Aorta (tissue), 5 donors: ENCODE results near the gene NCK1. TPM values are rescaled to one million over a fixed set of nuclear protein-coding genes. Genes with fewer than 3 reads are reported as not detected.

Experiments
- ATAC-seq: fragments of 200-7000 bp; cut with Tn5 transposase; one replicate; pipeline ENCODE4 v1.9.1; 2022; ENCODE audit warnings: moderate library complexity; ENCODE audit not compliant: low FRiP score
- DNase-seq, 2 donors: peaks; one replicate each; pipeline ENCODE4 v3.0.0-alpha.2; 2020
- H3K27ac ChIP-seq, 2 donors: one replicate each; pipeline ENCODE4 v1.5.1; 2013; ENCODE audit warnings: low read length in 2 of 2, mild to moderate bottlenecking in 2 of 2, moderate library complexity in 2 of 2, control low read depth in 1 of 2, inconsistent platforms in 1 of 2, low read depth in 1 of 2
- H3K27me3 ChIP-seq, 2 donors: one replicate each; pipeline ENCODE4 v1.6.1; 2013; ENCODE audit warnings: control low read depth in 1 of 2, low read length in 1 of 2, mild to moderate bottlenecking in 1 of 2, moderate library complexity in 1 of 2; ENCODE audit not compliant: insufficient read depth in 2 of 2, control insufficient read depth in 1 of 2
- H3K36me3 ChIP-seq, 2 donors: one replicate each; pipeline ENCODE4 v1.6.1; 2013; ENCODE audit warnings: control low read depth in 1 of 2, low read length in 1 of 2, mild to moderate bottlenecking in 1 of 2; ENCODE audit not compliant: insufficient read depth in 2 of 2, control insufficient read depth in 1 of 2
- H3K4me1 ChIP-seq, 2 donors: one replicate each; pipeline ENCODE4 v1.6.1; 2013; ENCODE audit warnings: low read length in 2 of 2, control low read depth in 1 of 2, mild to moderate bottlenecking in 1 of 2, moderate library complexity in 1 of 2; ENCODE audit not compliant: insufficient read depth in 2 of 2, control insufficient read depth in 1 of 2
- H3K4me3 ChIP-seq, 2 donors: one replicate each; pipeline ENCODE4 v1.5.1; 2013; ENCODE audit warnings: low read length in 2 of 2, control low read depth in 1 of 2, mild to moderate bottlenecking in 1 of 2
- H3K9me3 ChIP-seq: one replicate; pipeline ENCODE4 v1.6.1; 2013; ENCODE audit warnings: mild to moderate bottlenecking, low read length; ENCODE audit not compliant: control insufficient read depth
- WGBS, 2 donors: extraction: QIAGEN DNeasy Blood & Tissue Kit; methylation state at CpG; one replicate each; pipeline ENCODE4 v1.1.7; 2013; 5-methylcytosine and 5-hydroxymethylcytosine counted together
- intact Hi-C, 2 donors: fragments of 100-400 bp; cut with DNase I; formaldehyde crosslinking; loops; one replicate each; pipeline versions ENCODE4 v1.14.2 to v1.15.0; 2022
- polyA plus RNA-seq, 2 donors: library from polyadenylated mRNA; stranded (reverse); fragments of 200-250 nt; gene quantifications; one replicate each; pipeline ENCODE4 v1.2.3, GENCODE V29; 2013
- total RNA-seq, 2 donors: library from RNA; stranded (reverse); fragmentation: NEBNext Ultra II Directional; extraction: Animal tissue kit (Norgen Biotek cat#: 25700); gene quantifications; one replicate each; pipeline ENCODE4 v1.2.1, GENCODE V29; 2021
- donor health status: healthy with polysubstance abuse.
- donor health status: Bipolar disorder and iron deficiency.
- donor health status: DM: no; HTN: no; CAD: no.
- donor health status: DM: no; HTN: no; CAD: no.
- donor health status: DM: yes; HTN: yes; CAD: no.

The NCK1 gene
- total and polyA plus RNA-seq, 4 donors, result 21.0 to 51.9 (median 30.6) TPM

- Histone ChIP-seq H3K4me3 (no peak overlapping the region), H3K4me1 (no peaks in the 10 kb centered on the region), H3K9me3 (no peaks in the 10 kb centered on the region), H3K36me3 (peaks cover 0 to 3% of the 10 kb centered on the region in 2 donors), H3K27ac (no peak overlapping the region), H3K27me3 (no peaks in the 10 kb centered on the region)
- intact Hi-C loops, result no loop called here
- DNase-seq (no peak), ATAC-seq (no peak)
- 90 to 100% methylated on average over 1 of the region's 1 CpG for WGBS, 2 donors
Measured at GRCh38 chr3:136942803-136943202, 80.8 kb downstream of the NCK1 start.

DNA sequence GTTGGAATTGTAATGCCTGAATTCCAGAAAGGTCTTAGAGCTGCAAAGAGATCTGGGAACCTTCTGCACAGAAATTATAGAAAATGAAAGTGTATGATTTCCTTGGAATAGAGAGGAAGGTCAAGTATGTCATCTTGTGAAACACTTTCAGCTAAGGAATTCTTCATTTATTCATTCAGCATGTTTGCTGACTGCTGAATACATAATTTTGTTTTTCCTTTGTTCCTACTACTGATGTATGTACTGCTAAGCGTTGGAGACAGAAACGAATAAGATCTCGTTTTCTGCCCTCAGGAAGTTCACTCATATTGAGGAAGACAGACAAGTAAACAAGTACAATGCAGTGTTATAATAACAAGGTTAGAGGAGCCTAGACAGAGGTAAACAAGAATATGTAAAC is 81.4 kb downstream of the NCK1 start:
- WGBS, 2 donors, result 83 to 84% methylated on average over 3 of the region's 3 CpGs
- no peak overlapping the region for H3K27ac ChIP-seq
- no peaks in the 10 kb centered on the region for H3K4me1 ChIP-seq

GRCh38 chr3:136946978-136947377 is 85.0 kb downstream of the NCK1 start:
- 94 to 95% methylated on average over 1 of the region's 1 CpG for WGBS, 2 donors
- intact Hi-C loops, result no loop called here
- H3K9me3 ChIP-seq, result no peaks in the 10 kb centered on the region
- H3K4me3 ChIP-seq, result no peak overlapping the region
- ATAC-seq, result no peak
- peaks cover 0 to 3% of the 10 kb centered on the region in 2 donors for H3K36me3 ChIP-seq
- H3K4me1 ChIP-seq, result no peaks in the 10 kb centered on the region
- H3K27ac ChIP-seq, result no peak overlapping the region
- H3K27me3 ChIP-seq, result no peaks in the 10 kb centered on the region
- DNase-seq, result no peak

More for the DNA sequence above, 81.4 kb downstream of the NCK1 start:
- H3K4me3 ChIP-seq, result no peak overlapping the region
- H3K36me3 ChIP-seq, result peaks cover 0 to 3% of the 10 kb centered on the region in 2 donors
- no peaks in the 10 kb centered on the region for H3K9me3 ChIP-seq
- DNase-seq, result no peak
- intact Hi-C loops, result no loop called here
- no peaks in the 10 kb centered on the region for H3K27me3 ChIP-seq
- no peak for ATAC-seq

DNA sequence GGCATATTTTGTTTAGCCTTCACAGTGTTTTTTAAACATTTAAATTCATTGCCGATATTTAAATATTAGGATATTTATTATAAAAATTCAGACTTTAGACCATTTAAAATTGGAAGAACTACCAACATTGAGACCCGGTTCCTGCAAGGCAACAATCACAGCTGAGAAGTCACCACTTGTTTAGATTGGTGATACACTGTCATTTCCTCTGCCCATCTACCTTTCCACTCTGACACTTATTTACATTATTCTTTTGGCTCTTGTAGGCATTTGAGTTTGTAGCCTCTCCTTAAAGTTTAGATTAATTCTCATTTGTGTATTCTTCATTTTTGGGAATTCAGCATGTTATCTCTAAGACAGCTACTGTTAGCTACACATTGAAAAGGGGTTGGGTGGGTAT is 85.5 kb downstream of the NCK1 start:
- intact Hi-C loops, result no loop called here
- no peaks in the 10 kb centered on the region for H3K9me3 ChIP-seq
- no peaks in the 10 kb centered on the region for H3K4me1 ChIP-seq
- 50% methylated on average over 2 of the region's 2 CpGs for whole genome bisulfite sequencing, 2 donors
- H3K27ac ChIP-seq, result no peak overlapping the region
- H3K4me3 ChIP-seq, result no peak overlapping the region
- no peaks in the 10 kb centered on the region for H3K27me3 ChIP-seq
- DNase-seq, result no peak
- no peak for ATAC-seq
- H3K36me3 ChIP-seq, result peaks cover 0 to 3% of the 10 kb centered on the region in 2 donors

DNA sequence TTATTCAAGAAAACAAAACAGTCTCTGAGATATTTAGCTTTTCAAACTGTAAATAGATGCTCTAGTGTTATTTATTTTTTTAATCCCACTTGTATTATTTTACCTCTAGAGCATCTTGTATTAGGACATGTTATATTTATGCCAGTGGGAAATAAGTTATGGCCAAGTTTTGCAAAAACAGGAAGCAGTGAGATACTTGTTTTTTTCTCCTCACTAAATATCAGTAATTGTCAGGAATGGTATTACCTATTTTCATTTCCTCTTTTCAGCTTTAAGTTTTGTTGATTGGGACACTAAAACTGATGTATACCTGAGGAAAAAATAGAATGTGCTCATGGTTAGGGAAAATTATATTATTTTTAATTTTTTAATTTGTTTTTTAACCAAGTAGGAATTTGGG is 87.1 kb downstream of the NCK1 start:
- DNase-seq, result no peak
- no peak overlapping the region for H3K4me3 ChIP-seq
- H3K27me3 ChIP-seq, result no peaks in the 10 kb centered on the region
- H3K27ac ChIP-seq, result no peak overlapping the region
- no peak for ATAC-seq
- intact Hi-C loops, result no loop called here
- no peaks in the 10 kb centered on the region for H3K9me3 ChIP-seq
- H3K36me3 ChIP-seq, result peaks cover 0 to 3% of the 10 kb centered on the region in 2 donors
- no peaks in the 10 kb centered on the region for H3K4me1 ChIP-seq

- Histone ChIP-seq H3K4me1 (no peaks in the 10 kb centered on the region), H3K27me3 (no peaks in the 10 kb centered on the region), H3K4me3 (no peak overlapping the region), H3K27ac (no peak overlapping the region), H3K36me3 (peaks cover 0 to 3% of the 10 kb centered on the region in 2 donors), H3K9me3 (no peaks in the 10 kb centered on the region)
- 92 to 95% methylated on average over 2 of the region's 2 CpGs for WGBS, 2 donors
- no peak for ATAC-seq
- intact Hi-C loops, result no loop called here
- DNase-seq, result no peak
Measured at GRCh38 chr3:136949708-136950107, 87.7 kb downstream of the NCK1 start.

- WGBS, 2 donors, result 88 to 92% methylated on average over 1 of the region's 1 CpG
- intact Hi-C loops, result no loop called here
- Histone ChIP-seq H3K9me3 (no peaks in the 10 kb centered on the region), H3K4me3 (no peak overlapping the region), H3K27ac (no peak overlapping the region), H3K36me3 (peaks cover 0 to 1% of the 10 kb centered on the region in 2 donors), H3K27me3 (no peaks in the 10 kb centered on the region), H3K4me1 (peaks cover 0 to under 1% of the 10 kb centered on the region in 2 donors)
- ATAC-seq (no peak), DNase-seq (no peak)
Measured at GRCh38 chr3:136950623-136951022, 88.6 kb downstream of the NCK1 start.

DNA sequence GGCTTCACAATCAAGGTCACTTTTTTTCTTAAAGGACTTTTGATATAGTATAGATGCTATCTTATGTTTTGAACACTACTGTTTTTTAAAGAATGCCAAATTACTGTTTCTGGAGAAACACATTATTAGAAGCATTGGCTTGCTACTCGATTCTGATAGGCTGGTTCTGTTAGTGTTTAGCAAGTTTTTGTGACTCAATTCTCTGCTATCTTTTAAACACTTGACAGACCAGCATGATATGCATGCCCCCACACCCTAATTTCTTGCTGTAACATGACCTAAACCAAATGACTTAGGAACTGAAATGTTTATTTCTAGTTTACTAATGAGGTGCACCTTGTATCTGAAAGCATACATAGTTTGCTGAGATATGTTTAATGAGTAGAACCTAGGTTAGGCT is 90.3 kb downstream of the NCK1 start:
- peaks cover 0 to 2% of the 10 kb centered on the region in 2 donors for H3K4me1 ChIP-seq
- intact Hi-C loops, result no loop called here
- ATAC-seq (no peak), DNase-seq (no peak)
- WGBS, 2 donors, result 70 to 88% methylated on average over 1 of the region's 1 CpG
- no peaks in the 10 kb centered on the region for H3K27me3 ChIP-seq
- no peak overlapping the region for H3K27ac ChIP-seq
- H3K9me3 ChIP-seq, result no peaks in the 10 kb centered on the region
- no peaks in the 10 kb centered on the region for H3K36me3 ChIP-seq
- H3K4me3 ChIP-seq, result no peak overlapping the region

DNA sequence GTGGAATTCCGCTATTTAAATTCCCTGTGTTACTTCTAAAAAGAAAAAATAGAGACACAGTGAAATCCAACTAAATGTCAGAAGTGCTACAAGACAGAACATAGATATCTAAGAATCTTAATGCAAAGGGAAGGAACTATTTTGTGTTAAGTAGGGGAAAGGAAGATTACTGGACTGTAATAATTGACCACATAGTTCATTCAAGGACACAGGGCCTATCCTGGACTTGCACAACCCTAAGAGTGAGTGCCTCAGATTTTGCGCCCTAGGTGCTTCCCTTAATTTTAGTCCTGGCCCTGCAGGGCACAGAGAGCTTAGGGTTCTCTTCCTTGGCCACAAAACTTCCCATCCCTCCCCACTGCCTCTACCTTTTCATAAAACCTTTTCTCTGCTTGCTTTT is 92.2 kb downstream of the NCK1 start:
- no peaks in the 10 kb centered on the region for H3K27me3 ChIP-seq
- ATAC-seq (no peak), DNase-seq (no peak)
- WGBS, 2 donors, result 95% methylated on average over 2 of the region's 2 CpGs
- H3K27ac ChIP-seq, result no peak overlapping the region
- H3K4me3 ChIP-seq, result no peak overlapping the region
- no peaks in the 10 kb centered on the region for H3K9me3 ChIP-seq
- H3K36me3 ChIP-seq, result no peaks in the 10 kb centered on the region
- intact Hi-C loops, result no loop called here
- peaks cover 0 to 4% of the 10 kb centered on the region in 2 donors for H3K4me1 ChIP-seq
